H1 (cell line): Measurements from ENCODE around the gene BOK. TPM values are rescaled to one million over a fixed set of nuclear protein-coding genes. Genes with fewer than 3 reads are reported as not detected.

Source experiments
- CTCF ChIA-PET: fragments of 300-600 bp; sonication (Branson Sonifier 250); formaldehyde crosslinking; loops from one replicate; lab custom pipeline; 2021; ENCODE audit not compliant: partially characterized antibody; lab: Charles Lee
- POLR2A ChIA-PET: fragments of 300-600 bp; sonication (Branson Sonifier 250); formaldehyde crosslinking; loops from one replicate; lab custom pipeline; 2021; ENCODE audit warnings: inconsistent platforms; ENCODE audit not compliant: partially characterized antibody; lab: Charles Lee
- DNase-seq, 2 experiments: peaks; one replicate each; pipeline versions ENCODE4 v3.0.0 to v3.0.0-alpha.2; 2010 to 2022; ENCODE audit warnings: low spot score in 2 of 2, low read depth in 1 of 2, mixed read lengths in 1 of 2
- FAIRE-seq: peaks from 2 replicates; lab custom pipeline; 2011; peaks lifted over from hg19 to GRCh38; lab: Jason Lieb, UNC
- H2AFZ ChIP-seq: 2 replicates; pipeline ENCODE4 v1.8.1; 2012; ENCODE audit warnings: low read length, inconsistent platforms
- H2AK5ac ChIP-seq: 2 replicates; pipeline ENCODE4 v1.6.1; 2013; ENCODE audit warnings: low read depth, low read length
- H2BK120ac ChIP-seq: replicated peaks from 2 replicates; pipeline ENCODE3; 2013; ENCODE audit warnings: low read depth, low read length, inconsistent platforms
- H2BK12ac ChIP-seq: 2 replicates; pipeline ENCODE4 v1.6.1; 2013; ENCODE audit warnings: low read depth, low read length
- H2BK15ac ChIP-seq: 2 replicates; pipeline ENCODE4 v1.6.1; 2013; ENCODE audit warnings: low read length
- H2BK20ac ChIP-seq: 2 replicates; pipeline ENCODE4 v1.6.1; 2013; ENCODE audit warnings: low read length
- H2BK5ac ChIP-seq: 2 replicates; pipeline ENCODE4 v1.6.1; 2013; ENCODE audit warnings: low read depth, low read length
- H3K14ac ChIP-seq: 2 replicates; pipeline ENCODE4 v1.6.1; 2013; ENCODE audit warnings: inconsistent platforms; ENCODE audit not compliant: insufficient read length
- H3K18ac ChIP-seq: 2 replicates; pipeline ENCODE4 v1.6.1; 2013; ENCODE audit warnings: low read length; ENCODE audit errors: extremely low read depth
- H3K23ac ChIP-seq: 2 replicates; pipeline ENCODE4 v1.6.1; 2013; ENCODE audit warnings: inconsistent platforms; ENCODE audit not compliant: insufficient read length
- H3K23me2 ChIP-seq: 2 replicates; pipeline ENCODE4 v1.6.1; 2013; ENCODE audit warnings: low read depth, low read length
- H3K27ac ChIP-seq: 2 replicates; pipeline ENCODE4 v1.6.1; 2011; ENCODE audit warnings: low read depth, low read length, inconsistent platforms
- H3K27me3 ChIP-seq, 4 experiments: replicated peaks in 1 of 4; 1 replicate in 1 of 4; 2 replicates in 3 of 4; pipeline versions ENCODE4 v1.6.1 to v1.8.1; 2011 to 2013; ENCODE audit warnings: low read length in 3 of 4, mild to moderate bottlenecking in 3 of 4, inconsistent platforms in 2 of 4, mixed read lengths in 2 of 4, moderate library complexity in 1 of 4; ENCODE audit not compliant: control insufficient read depth in 3 of 4, insufficient read depth in 3 of 4; ENCODE audit errors: extremely low read depth in 1 of 4
- H3K36me3 ChIP-seq, 4 experiments: 2 replicates each; pipeline versions ENCODE4 v1.6.1 to v1.8.1; 2011 to 2013; ENCODE audit warnings: mild to moderate bottlenecking in 4 of 4, low read length in 3 of 4, moderate library complexity in 2 of 4, control low read depth in 1 of 4, inconsistent platforms in 1 of 4; ENCODE audit not compliant: insufficient read depth in 4 of 4, control insufficient read depth in 2 of 4
- H3K4ac ChIP-seq: replicated peaks from 2 replicates; pipeline ENCODE3; 2013; ENCODE audit warnings: low read length, low read depth, mixed read lengths, inconsistent platforms; ENCODE audit not compliant: insufficient read length
- H3K4me1 ChIP-seq, 4 experiments: replicated peaks in 1 of 4; 1 replicate in 1 of 4; 2 replicates in 3 of 4; pipeline versions ENCODE4 v1.6.1 to v1.8.1; 2011 to 2013; ENCODE audit warnings: low read length in 3 of 4, inconsistent platforms in 2 of 4, mixed read lengths in 1 of 4; ENCODE audit not compliant: insufficient read depth in 4 of 4, control insufficient read depth in 3 of 4
- H3K4me2 ChIP-seq, 2 experiments: 2 replicates each; pipeline versions ENCODE4 v1.6.1 to v1.8.1; 2011 to 2013; ENCODE audit warnings: low read depth in 2 of 2, low read length in 2 of 2, control low read depth in 1 of 2, inconsistent platforms in 1 of 2, mild to moderate bottlenecking in 1 of 2; ENCODE audit not compliant: insufficient read depth in 1 of 2
- H3K4me3 ChIP-seq, 4 experiments: fragments of 200-600, 300-600 bp in 1 of 4; sonication (generic), shearing (Covaris generic), sonication (Bioruptor Twin) in 1 of 4; 2 replicates each; pipeline versions ENCODE4 v1.5.1 to v1.8.1; 2011 to 2016; ENCODE audit warnings: low read length in 4 of 4, low read depth in 3 of 4, control low read depth in 2 of 4, inconsistent platforms in 2 of 4, mild to moderate bottlenecking in 2 of 4, mixed read lengths in 1 of 4, moderate library complexity in 1 of 4; ENCODE audit not compliant: insufficient read depth in 2 of 4; ENCODE audit errors: extremely low read depth in 1 of 4
- H3K56ac ChIP-seq: replicated peaks from 2 replicates; pipeline ENCODE3; 2013; ENCODE audit warnings: low read depth, mild to moderate bottlenecking, mixed read lengths, low read length, inconsistent platforms; ENCODE audit not compliant: insufficient read length
- H3K79me1 ChIP-seq: 2 replicates; pipeline ENCODE4 v1.6.1; 2013; ENCODE audit warnings: low read depth, low read length, control low read depth
- H3K79me2 ChIP-seq, 2 experiments: 2 replicates each; pipeline versions ENCODE4 v1.6.1 to v1.8.1; 2012 to 2013; ENCODE audit warnings: low read length in 2 of 2, mild to moderate bottlenecking in 2 of 2, inconsistent platforms in 1 of 2; ENCODE audit not compliant: insufficient read depth in 2 of 2, control insufficient read depth in 1 of 2
- H3K9ac ChIP-seq, 4 experiments: replicated peaks in 1 of 4; 1 replicate in 1 of 4; 2 replicates in 3 of 4; pipeline versions ENCODE4 v1.6.1 to v1.8.1; 2011 to 2013; ENCODE audit warnings: low read depth in 3 of 4, low read length in 3 of 4, control low read depth in 2 of 4, mild to moderate bottlenecking in 2 of 4, moderate library complexity in 2 of 4, inconsistent platforms in 1 of 4; ENCODE audit errors: extremely low read depth in 1 of 4
- H3K9me3 ChIP-seq, 2 experiments: 2 replicates each; pipeline versions ENCODE4 v1.6.1 to v1.8.1; 2012 to 2013; ENCODE audit warnings: mild to moderate bottlenecking in 2 of 2, moderate library complexity in 2 of 2, control low read depth in 1 of 2, inconsistent platforms in 1 of 2, low read depth in 1 of 2, low read length in 1 of 2, mixed read lengths in 1 of 2; ENCODE audit not compliant: insufficient read depth in 2 of 2
- H4K20me1 ChIP-seq, 2 experiments: replicated peaks in 1 of 2; 2 replicates each; pipeline versions ENCODE3 to v1.8.1; 2011 to 2013; ENCODE audit warnings: inconsistent platforms in 2 of 2, low read length in 2 of 2, mild to moderate bottlenecking in 1 of 2; ENCODE audit not compliant: insufficient read depth in 2 of 2, control insufficient read depth in 1 of 2
- H4K5ac ChIP-seq: 2 replicates; pipeline ENCODE4 v1.6.1; 2013; ENCODE audit warnings: low read length, low read depth, mixed read lengths, inconsistent platforms; ENCODE audit not compliant: insufficient read length
- H4K8ac ChIP-seq: 2 replicates; pipeline ENCODE4 v1.8.0; 2013; ENCODE audit warnings: mild to moderate bottlenecking, moderate library complexity, low read length, inconsistent platforms; ENCODE audit not compliant: insufficient read depth; ENCODE audit errors: extremely low read depth
- H4K91ac ChIP-seq: replicated peaks from 2 replicates; pipeline ENCODE3; 2013; ENCODE audit warnings: low read length, mixed read lengths, inconsistent platforms; ENCODE audit not compliant: insufficient read length
- TAF1 ChIP-seq: IDR thresholded peaks from 2 replicates; pipeline ENCODE4 v1.6.1; 2011; ENCODE audit warnings: mild to moderate bottlenecking, low read depth, low read length
- ZNF274 ChIP-seq: IDR thresholded peaks from 2 replicates; pipeline ENCODE4 v1.7.0; 2012; ENCODE audit warnings: low read length, borderline replicate concordance; ENCODE audit errors: extremely low read depth
- WGBS, 2 experiments: shearing (Covaris generic) in 1 of 2; methylation state at CpG; one replicate each; pipeline versions ENCODE4 v1.1.6 to v1.1.7; 2013 to 2015; ENCODE audit warnings: low lambda C conversion rate in 2 of 2, mixed read lengths in 2 of 2, inconsistent platforms in 1 of 2, low coverage in 1 of 2, missing lambda C conversion rate in 1 of 2; ENCODE audit not compliant: insufficient replicate concordance in 2 of 2, insufficient coverage in 1 of 2, insufficient read length in 1 of 2; ENCODE audit errors: extremely low coverage in 1 of 2, missing lambda C conversion rate in 1 of 2; 5-methylcytosine and 5-hydroxymethylcytosine counted together
- polyA plus RNA-seq, 7 experiments: library from polyadenylated mRNA; depleted of rRNA in 3 of 7; stranded (reverse) in 5 of 7; unstranded in 2 of 7; fragments of >200 nt in 5 of 7; fragments of 200-250 nt in 2 of 7; gene quantifications; 1 replicate in 5 of 7; 2 replicates in 1 of 7; 4 replicates in 1 of 7; pipeline versions ENCODE4 v1.2.1 to v1.2.3, GENCODE V29; 2011 to 2013; ENCODE audit warnings: missing spikeins in 2 of 7, mixed read lengths in 2 of 7
- total RNA-seq: library from RNA; stranded (reverse); fragmentation: NEBNext Ultra II Directional; extraction: Animal tissue kit (Norgen Biotek cat#: 25700); gene quantifications from 2 replicates; pipeline ENCODE4 v1.2.1, GENCODE V29; 2021

BOK gene
- total and polyA plus RNA-seq, 2 of the 8 experiments (the other 6 are each of a cell fraction or from before 2014, with no cell fraction given), result 33.7 to 37.6 TPM

DNA sequence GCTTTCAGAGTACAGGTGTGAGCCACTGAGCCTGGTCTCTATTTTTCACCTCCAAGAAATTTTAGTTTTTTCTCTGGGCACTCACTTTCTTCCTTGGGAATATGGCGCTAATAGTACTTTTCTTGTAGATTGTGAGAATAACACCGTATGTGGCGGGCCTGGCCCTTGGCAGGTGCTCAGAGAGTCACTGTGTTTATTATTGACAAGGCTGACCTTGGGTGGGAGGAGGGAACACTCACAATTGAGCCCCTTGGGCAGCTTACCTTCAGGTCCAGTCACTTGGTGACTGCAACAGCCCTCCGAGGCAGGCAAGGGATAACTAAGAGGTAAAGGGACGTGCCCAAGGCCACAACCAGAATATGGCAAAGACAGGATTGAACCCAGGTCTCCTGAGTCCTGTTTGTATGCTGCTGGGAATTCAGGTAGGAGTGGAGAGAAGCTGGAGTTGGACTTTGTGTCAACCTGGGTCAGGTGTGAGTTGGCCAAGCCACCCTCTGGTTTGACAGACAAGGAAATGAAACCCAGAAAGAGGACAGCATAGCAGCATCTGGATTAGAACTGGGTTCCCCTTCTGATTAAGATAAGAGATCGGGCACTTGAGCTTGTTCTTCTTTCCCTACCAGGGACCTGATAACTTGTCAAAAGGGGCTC, 47.3 kb upstream of the BOK start:
- no peak overlapping the region for H3K14ac ChIP-seq
- H3K18ac ChIP-seq, result no peak overlapping the region
- H3K4me1 ChIP-seq, result peaks cover 2 to 13% (median 10%) of the 10 kb centered on the region in 4 experiments
- TF ChIP-seq ZNF274 (no peak), TAF1 (no peak)
- H2AFZ ChIP-seq, result no peak overlapping the region
- H2BK20ac ChIP-seq, result no peak overlapping the region
- H2BK120ac ChIP-seq, result no peak overlapping the region
- H2BK15ac ChIP-seq, result no peak overlapping the region
- no peak overlapping the region for H3K9ac ChIP-seq
- H3K36me3 ChIP-seq, result no peaks in the 10 kb centered on the region
- H3K9me3 ChIP-seq, result no peaks in the 10 kb centered on the region
- no peak overlapping the region for H2BK5ac ChIP-seq
- no peak overlapping the region for H2BK12ac ChIP-seq
- ChIA-PET POLR2A (interaction anchor here (0.9 to 10.2 kb wide), 3 partner anchors 11 to 23 kb away, joined by 3 to 104 read pairs (median 4); no protein-coding TSS in a partner anchor), CTCF (no interaction called here)
- H4K91ac ChIP-seq, result no peak overlapping the region
- no peak for FAIRE-seq
- peaks cover 17% of the 10 kb centered on the region for H3K23me2 ChIP-seq
- H4K20me1 ChIP-seq, result peaks cover 2 to 13% of the 10 kb centered on the region in 2 experiments
- peaks cover 4% of the 10 kb centered on the region; the same call in 1 of the 2 replicates for H3K79me1 ChIP-seq
- H3K56ac ChIP-seq, result no peak overlapping the region
- peaks cover 0 to 9% (median 5%) of the 10 kb centered on the region in 4 experiments; a peak in 4 of 7 replicates for H3K27me3 ChIP-seq
- H3K4me2 ChIP-seq, result no peak overlapping the region
- H4K5ac ChIP-seq, result no peak overlapping the region
- H4K8ac ChIP-seq, result no peak overlapping the region
- no peak overlapping the region for H3K4me3 ChIP-seq
- no peak overlapping the region for H3K4ac ChIP-seq
- DNase-seq, result no peak
- H3K23ac ChIP-seq, result no peak overlapping the region
- H2AK5ac ChIP-seq, result no peak overlapping the region
- peaks cover 0 to 17% of the 10 kb centered on the region in 2 experiments; a peak in 2 of 4 replicates for H3K79me2 ChIP-seq
- 83% methylated on average over 6 of the region's 6 CpGs; no CpG with 5 or more reads in 1 of the 2 experiments for WGBS, 2 experiments
- no peak overlapping the region for H3K27ac ChIP-seq
